HepG2 (cell line): ENCODE results near the gene C14orf93. TPM values are rescaled to one million over a fixed set of nuclear protein-coding genes. Genes with fewer than 3 reads are reported as not detected.

Experiments used
- BHLHE40 ChIP-seq: IDR thresholded peaks from 2 replicates; pipeline ENCODE4 v1.6.1; 2011; ENCODE audit warnings: low read length, improper control_type of control experiment
- CERS6 ChIP-seq: sonication (generic); formaldehyde crosslinking; IDR thresholded peaks from 2 replicates; pipeline ENCODE4 v1.5.0; 2020; ENCODE audit warnings: missing genetic modification reagents
- CTCF ChIP-seq: sonication (generic); formaldehyde crosslinking; IDR thresholded peaks from 2 replicates; pipeline ENCODE4 v1.5.0; 2020; ENCODE audit warnings: mild to moderate bottlenecking, missing genetic modification reagents, moderate library complexity
- JUND ChIP-seq: sonication (generic); formaldehyde crosslinking; IDR thresholded peaks from 2 replicates; pipeline ENCODE4 v1.8.0; 2022; ENCODE audit warnings: mild to moderate bottlenecking, missing genetic modification reagents
- MTF1 ChIP-seq: sonication (generic); formaldehyde crosslinking; IDR thresholded peaks from 2 replicates; pipeline ENCODE4 v1.5.0; 2020; ENCODE audit warnings: missing genetic modification reagents
- NFE2L1 ChIP-seq: sonication (generic); formaldehyde crosslinking; IDR thresholded peaks from 2 replicates; pipeline ENCODE4 v1.4.0; 2020; ENCODE audit warnings: missing genetic modification reagents, mild to moderate bottlenecking, borderline replicate concordance
- PATZ1 ChIP-seq: sonication (generic); formaldehyde crosslinking; IDR thresholded peaks from 2 replicates; pipeline ENCODE4 v1.4.0; 2020; ENCODE audit warnings: missing genetic modification reagents
- PCBP1 ChIP-seq: fragments of 200-400 bp; formaldehyde crosslinking; IDR thresholded peaks from 2 replicates; pipeline ENCODE4 v1.6.1; 2017; ENCODE audit warnings: mild to moderate bottlenecking, low read depth, low read length, borderline replicate concordance
- PHF5A ChIP-seq: IDR thresholded peaks from one replicate; pipeline ENCODE4 v1.6.1; 2018; ENCODE audit warnings: low read depth, missing genetic modification reagents; ENCODE audit not compliant: unreplicated experiment
- SIX1 ChIP-seq: sonication (generic); formaldehyde crosslinking; IDR thresholded peaks from 2 replicates; pipeline ENCODE4 v1.4.0; 2020; ENCODE audit warnings: missing genetic modification reagents, borderline replicate concordance
- SKI ChIP-seq: fragments of 450-650 bp; IDR thresholded peaks from one replicate; pipeline ENCODE4 v1.6.1; 2018; ENCODE audit warnings: mild to moderate bottlenecking; ENCODE audit not compliant: partially characterized antibody
- SRF ChIP-seq: IDR thresholded peaks from 2 replicates; pipeline ENCODE4 v1.6.1; 2011; ENCODE audit warnings: mild to moderate bottlenecking, low read depth, low read length, moderate library complexity
- SRSF9 ChIP-seq: fragments of 200-400 bp; formaldehyde crosslinking; IDR thresholded peaks from 2 replicates; pipeline ENCODE4 v1.6.1; 2018; ENCODE audit warnings: borderline replicate concordance, mild to moderate bottlenecking, low read depth, low read length; ENCODE audit not compliant: insufficient read depth, poor library complexity, severe bottlenecking
- TEAD2 ChIP-seq: sonication (generic); formaldehyde crosslinking; IDR thresholded peaks from 2 replicates; pipeline ENCODE4 v1.9.0; 2021; ENCODE audit warnings: missing genetic modification reagents
- TFDP2 ChIP-seq: sonication (generic); formaldehyde crosslinking; IDR thresholded peaks from 2 replicates; pipeline ENCODE4 v1.4.0; 2020; ENCODE audit warnings: missing genetic modification reagents
- TSC22D2 ChIP-seq: sonication (generic); formaldehyde crosslinking; IDR thresholded peaks from 2 replicates; pipeline ENCODE4 v1.5.1; 2020; ENCODE audit warnings: missing genetic modification reagents, mild to moderate bottlenecking, borderline replicate concordance
- ZNF136 ChIP-seq: sonication (generic); formaldehyde crosslinking; IDR thresholded peaks from 2 replicates; pipeline ENCODE4 v1.8.1; 2022; ENCODE audit warnings: low read depth, mild to moderate bottlenecking, moderate library complexity, missing genetic modification reagents
- ZNF17 ChIP-seq: sonication (generic); formaldehyde crosslinking; IDR thresholded peaks from 2 replicates; pipeline ENCODE4 v1.5.0; 2020; ENCODE audit warnings: mild to moderate bottlenecking, missing genetic modification reagents
- ZNF512 ChIP-seq: sonication (generic); formaldehyde crosslinking; IDR thresholded peaks from 2 replicates; pipeline ENCODE4 v1.4.0; 2020; ENCODE audit warnings: mild to moderate bottlenecking, missing genetic modification reagents
- ZNF598 ChIP-seq: sonication (generic); formaldehyde crosslinking; IDR thresholded peaks from 2 replicates; pipeline ENCODE4 v1.5.1; 2020; ENCODE audit warnings: mild to moderate bottlenecking, missing genetic modification reagents, borderline replicate concordance
- ZNF670 ChIP-seq: sonication (generic); formaldehyde crosslinking; IDR thresholded peaks from 2 replicates; pipeline ENCODE4 v1.8.0; 2022; ENCODE audit warnings: mild to moderate bottlenecking, missing genetic modification reagents, borderline replicate concordance
- polyA plus RNA-seq, 8 experiments: library from polyadenylated mRNA; depleted of rRNA in 3 of 8; stranded (reverse) in 7 of 8; unstranded in 1 of 8; fragments of >200 nt; fragmentation: Illumina TruSeq in 4 of 8; extraction: Trizol in 4 of 8; gene quantifications; 2 replicates each; pipeline versions ENCODE4 v1.2.1 to v1.2.3, GENCODE V29; 2011 to 2016; ENCODE audit warnings: low read depth in 4 of 8, missing spikeins in 1 of 8, mixed read lengths in 1 of 8; ENCODE audit not compliant: insufficient read depth in 1 of 8
- total RNA-seq, 5 experiments: library from RNA; depleted of rRNA; stranded (reverse); fragments of >200 nt; fragmentation: Illumina TruSeq; extraction: Trizol; gene quantifications; 2 replicates each; pipeline ENCODE4 v1.2.3, GENCODE V29; 2016; ENCODE audit warnings: low read depth in 1 of 5

The C14orf93 gene
- total and polyA plus RNA-seq, 2 of the 13 experiments (the other 11 are each of a cell fraction or from before 2014, with no cell fraction given), result 11.4 to 22.5 TPM

GRCh38 chr14:22981090-22981875 is 28.7 kb downstream of the C14orf93 start (continued):
- TF ChIP-seq TSC22D2 (CRISPR knock-in tag) (0 out of 2 replicates have a peak, but pooled peaks have one; percentile 49), NFE2L1 (CRISPR knock-in tag) (peak; percentile 72; the same call in 1 of the 2 replicates), SRSF9 (no peak), CTCF (CRISPR knock-in tag) (no peak), PATZ1 (CRISPR knock-in tag) (no peak; the same call in 1 of the 2 replicates), ZNF598 (CRISPR knock-in tag) (peak; percentile 97; the same call in 1 of the 2 replicates), ZNF512 (CRISPR knock-in tag) (no peak; the same call in 1 of the 2 replicates), ZNF17 (CRISPR knock-in tag) (no peak), PCBP1 (0 out of 2 replicates have a peak, but pooled peaks have one; percentile 75), SIX1 (CRISPR knock-in tag) (no peak), ZNF136 (CRISPR knock-in tag) (0 out of 2 replicates have a peak, but pooled peaks have one; percentile 22), SRF (no peak), MTF1 (CRISPR knock-in tag) (no peak), TEAD2 (CRISPR knock-in tag) (no peak), ZNF670 (CRISPR knock-in tag) (no peak), SKI (no peak), PHF5A (CRISPR knock-in tag) (no peak), BHLHE40 (peak; percentile 5; the same call in 1 of the 2 replicates), CERS6 (no peak), JUND (CRISPR knock-in tag) (no peak), TFDP2 (CRISPR knock-in tag) (0 out of 2 replicates have a peak, but pooled peaks have one; percentile 13)
